ENCODE measurements around the gene CENPT. TPM values are rescaled to one million over a fixed set of nuclear protein-coding genes. Genes with fewer than 3 reads are reported as not detected.

Gene CENPT
- total and polyA plus RNA-seq, 2 donors (not counting 1 experiment from before 2014, with no cell fraction given): 75.0 to 169 TPM

GRCh38 chr16:67888331-67888730, 40.8 kb upstream of the CENPT start:
- H3K36me3 ChIP-seq (replicated peaks in 1 of 2; ENCODE audit: control extremely low read depth in 1 of 2, control insufficient read depth in 1 of 2, extremely low read depth in 1 of 2, insufficient read depth in 2 of 2, low read length in 1 of 2): peaks cover 0 to 25% of the 10 kb centered on the region in 2 experiments
- no peak overlapping the region for H3K4me2 ChIP-seq (replicated peaks; ENCODE audit: low read depth, low read length, poor library complexity, severe bottlenecking)
- DNase-seq (no peak), ATAC-seq (ENCODE audit: low read depth) (no peak)
- peaks cover 5 to 6% of the 10 kb centered on the region in 2 donors for H3K4me1 ChIP-seq (ENCODE audit: control insufficient read depth in 2 of 2, insufficient read depth in 2 of 2, low read length in 2 of 2)
- H3K27ac ChIP-seq (ENCODE audit: low read length in 2 of 2): no peak overlapping the region
- no peaks in the 10 kb centered on the region for H3K9me3 ChIP-seq (ENCODE audit: control extremely low read depth in 1 of 3, control insufficient read depth in 2 of 3, insufficient read depth in 1 of 3, low read length in 2 of 3)
- peaks cover 17% of the 10 kb centered on the region for H3K79me2 ChIP-seq (ENCODE audit: control insufficient read depth, insufficient read depth, low read length)
- H3K27ac Mint-ChIP-seq: no peak overlapping the region
- peaks cover 7% of the 10 kb centered on the region for H3K4me1 Mint-ChIP-seq
- intact Hi-C loops (cut with micrococcal nuclease): no loop called here
- no peaks in the 10 kb centered on the region for H3K9me3 Mint-ChIP-seq (ENCODE audit: insufficient read depth)
- no peak overlapping the region for H3K4me3 ChIP-seq (ENCODE audit: control extremely low read depth in 1 of 5, extremely low read depth in 1 of 5, insufficient read depth in 1 of 5, low read depth in 2 of 5, low read length in 4 of 5)
- H2AFZ ChIP-seq (ENCODE audit: insufficient read depth, low read depth, low read length, poor library complexity, severe bottlenecking): no peak overlapping the region
- no peak overlapping the region for H3K4me3 Mint-ChIP-seq
- POLR2A ChIA-PET: no interaction called here
- H4K20me1 ChIP-seq (ENCODE audit: control insufficient read depth, insufficient read depth, low read length, poor library complexity, severe bottlenecking): peaks cover 2% of the 10 kb centered on the region
- no peaks in the 10 kb centered on the region for H3K27me3 ChIP-seq (replicated peaks in 1 of 4; ENCODE audit: control extremely low read depth in 1 of 4, control insufficient read depth in 3 of 4, insufficient read depth in 4 of 4, low read length in 3 of 4)
- H3K27me3 Mint-ChIP-seq: no peaks in the 10 kb centered on the region
- TF ChIP-seq EZH2 (IDR thresholded peaks at IDR 0.05; ENCODE audit: borderline replicate concordance, insufficient read depth, low read depth, low read length, poor library complexity, severe bottlenecking): no peak
- CTCF ChIA-PET: interaction anchor here (1.0 to 9.3 kb wide), 4 partner anchors 11 to 152 kb away, joined by 3 to 151 read pairs (median 3); no protein-coding TSS in a partner anchor
- no CpG with 5 or more reads among the region's 3 CpGs for WGBS (ENCODE audit: insufficient coverage)
- no peak overlapping the region for H3K9ac ChIP-seq (ENCODE audit: low read length)

GRCh38 chr16:67886387-67886786, 38.9 kb upstream of the CENPT start:
- Mint-ChIP-seq H3K27me3 (no peaks in the 10 kb centered on the region), H3K4me1 (no peaks in the 10 kb centered on the region), H3K4me3 (no peak overlapping the region), H3K9me3 (ENCODE audit: insufficient read depth) (no peaks in the 10 kb centered on the region), H3K27ac (no peak overlapping the region)
- Histone ChIP-seq H3K36me3 (replicated peaks in 1 of 2; ENCODE audit: control extremely low read depth in 1 of 2, control insufficient read depth in 1 of 2, extremely low read depth in 1 of 2, insufficient read depth in 2 of 2, low read length in 1 of 2) (peaks cover 0 to 44% of the 10 kb centered on the region in 2 experiments), H3K27ac (ENCODE audit: low read length in 2 of 2) (no peak overlapping the region), H4K20me1 (ENCODE audit: control insufficient read depth, insufficient read depth, low read length, poor library complexity, severe bottlenecking) (no peaks in the 10 kb centered on the region), H3K9me3 (ENCODE audit: control extremely low read depth in 1 of 3, control insufficient read depth in 2 of 3, insufficient read depth in 1 of 3, low read length in 2 of 3) (no peaks in the 10 kb centered on the region), H3K4me3 (ENCODE audit: control extremely low read depth in 1 of 5, extremely low read depth in 1 of 5, insufficient read depth in 1 of 5, low read depth in 2 of 5, low read length in 4 of 5) (no peak overlapping the region), H3K27me3 (replicated peaks in 1 of 4; ENCODE audit: control extremely low read depth in 1 of 4, control insufficient read depth in 3 of 4, insufficient read depth in 4 of 4, low read length in 3 of 4) (no peaks in the 10 kb centered on the region), H3K79me2 (ENCODE audit: control insufficient read depth, insufficient read depth, low read length) (peaks cover 6% of the 10 kb centered on the region), H2AFZ (ENCODE audit: insufficient read depth, low read depth, low read length, poor library complexity, severe bottlenecking) (no peak overlapping the region), H3K4me1 (ENCODE audit: control insufficient read depth in 2 of 2, insufficient read depth in 2 of 2, low read length in 2 of 2) (no peaks in the 10 kb centered on the region), H3K4me2 (replicated peaks; ENCODE audit: low read depth, low read length, poor library complexity, severe bottlenecking) (no peak overlapping the region), H3K9ac (ENCODE audit: low read length) (no peak overlapping the region)
- WGBS (ENCODE audit: insufficient coverage): 100% methylated on average over 3 of the region's 5 CpGs
- DNase-seq (no peak), ATAC-seq (ENCODE audit: low read depth) (no peak)
- no peak for TF ChIP-seq EZH2 (IDR thresholded peaks at IDR 0.05; ENCODE audit: borderline replicate concordance, insufficient read depth, low read depth, low read length, poor library complexity, severe bottlenecking)
- POLR2A ChIA-PET: no interaction called here
- intact Hi-C loops (cut with micrococcal nuclease): no loop called here
- CTCF ChIA-PET: interaction anchor here (1.0 to 9.3 kb wide), 8 partner anchors 127 to 366 kb away, joined by 3 to 151 read pairs (median 4); no protein-coding TSS in a partner anchor
